Fibroblast of the aortic adventitia (primary cell): ENCODE data around the gene BPIFB4. TPM values are rescaled to one million over a fixed set of nuclear protein-coding genes. Genes with fewer than 3 reads are reported as not detected.

Source experiments
- DNase-seq: peaks from one replicate; pipeline ENCODE4 v3.0.0-alpha.2; 2010; ENCODE audit warnings: low read depth
- H3K4me3 ChIP-seq: 2 replicates; pipeline ENCODE4 v1.5.1; 2011; ENCODE audit warnings: low read depth, mild to moderate bottlenecking, control low read depth, low read length, moderate library complexity
- total RNA-seq: library from RNA; depleted of rRNA; stranded (reverse); fragments of >200 nt; gene quantifications from 2 replicates; pipeline ENCODE4 v1.2.3, GENCODE V29; 2012; ENCODE audit warnings: low replicate concordance
- TF ChIP-seq, protein P1 (sequence below): IDR thresholded peaks from 2 replicates; pipeline ENCODE4 v1.5.1; 2011; ENCODE audit warnings: mild to moderate bottlenecking, low read length, control low read depth, inconsistent platforms; ENCODE audit not compliant: insufficient read depth

Gene BPIFB4
- total RNA-seq, 1 donor = not detected

DNA sequence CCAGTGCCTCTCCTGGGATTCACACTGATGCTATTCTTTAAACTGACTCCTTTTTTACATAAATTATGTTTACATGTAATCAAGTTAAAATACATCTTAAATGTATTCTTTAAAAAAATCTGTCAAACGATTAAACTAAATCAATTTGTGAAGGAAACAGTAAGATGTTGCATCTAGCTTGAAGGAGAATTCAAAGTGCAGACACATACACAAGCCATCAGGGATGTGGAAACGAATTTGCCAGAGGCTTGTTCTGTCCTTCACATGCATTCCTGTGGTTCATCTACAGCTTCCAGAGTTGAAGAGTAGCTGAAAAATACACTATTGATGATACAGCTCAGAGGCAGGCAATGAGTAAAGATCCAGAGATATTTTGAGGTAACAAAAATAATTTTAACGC, 33.0 kb upstream of the BPIFB4 start:
- DNase-seq = no peak
- TF ChIP-seq, protein P1, sequence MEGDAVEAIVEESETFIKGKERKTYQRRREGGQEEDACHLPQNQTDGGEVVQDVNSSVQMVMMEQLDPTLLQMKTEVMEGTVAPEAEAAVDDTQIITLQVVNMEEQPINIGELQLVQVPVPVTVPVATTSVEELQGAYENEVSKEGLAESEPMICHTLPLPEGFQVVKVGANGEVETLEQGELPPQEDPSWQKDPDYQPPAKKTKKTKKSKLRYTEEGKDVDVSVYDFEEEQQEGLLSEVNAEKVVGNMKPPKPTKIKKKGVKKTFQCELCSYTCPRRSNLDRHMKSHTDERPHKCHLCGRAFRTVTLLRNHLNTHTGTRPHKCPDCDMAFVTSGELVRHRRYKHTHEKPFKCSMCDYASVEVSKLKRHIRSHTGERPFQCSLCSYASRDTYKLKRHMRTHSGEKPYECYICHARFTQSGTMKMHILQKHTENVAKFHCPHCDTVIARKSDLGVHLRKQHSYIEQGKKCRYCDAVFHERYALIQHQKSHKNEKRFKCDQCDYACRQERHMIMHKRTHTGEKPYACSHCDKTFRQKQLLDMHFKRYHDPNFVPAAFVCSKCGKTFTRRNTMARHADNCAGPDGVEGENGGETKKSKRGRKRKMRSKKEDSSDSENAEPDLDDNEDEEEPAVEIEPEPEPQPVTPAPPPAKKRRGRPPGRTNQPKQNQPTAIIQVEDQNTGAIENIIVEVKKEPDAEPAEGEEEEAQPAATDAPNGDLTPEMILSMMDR = no peak
- H3K4me3 ChIP-seq = no peak overlapping the region

DNA sequence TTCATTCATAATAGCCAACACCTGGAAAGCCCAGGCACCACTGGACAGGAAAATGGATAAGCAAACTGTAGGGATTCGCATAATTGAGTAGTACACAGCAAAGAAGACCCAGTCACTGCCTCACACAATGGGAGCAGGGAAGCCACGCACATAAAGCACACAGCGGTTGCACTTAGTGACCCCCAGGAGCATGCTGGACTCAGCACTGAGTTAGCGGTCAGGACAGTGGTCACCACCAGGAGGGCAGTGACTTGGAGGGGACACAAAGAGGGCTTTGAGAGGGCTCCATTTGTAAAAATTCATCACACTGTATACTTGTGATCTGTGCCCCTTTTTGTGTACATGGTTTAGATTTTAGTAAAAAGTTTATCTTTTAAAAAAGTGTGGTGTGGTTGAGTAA, 28.1 kb upstream of the BPIFB4 start:
- TF ChIP-seq, protein P1 = no peak
- no peak overlapping the region for H3K4me3 ChIP-seq
- DNase-seq = no peak

DNA sequence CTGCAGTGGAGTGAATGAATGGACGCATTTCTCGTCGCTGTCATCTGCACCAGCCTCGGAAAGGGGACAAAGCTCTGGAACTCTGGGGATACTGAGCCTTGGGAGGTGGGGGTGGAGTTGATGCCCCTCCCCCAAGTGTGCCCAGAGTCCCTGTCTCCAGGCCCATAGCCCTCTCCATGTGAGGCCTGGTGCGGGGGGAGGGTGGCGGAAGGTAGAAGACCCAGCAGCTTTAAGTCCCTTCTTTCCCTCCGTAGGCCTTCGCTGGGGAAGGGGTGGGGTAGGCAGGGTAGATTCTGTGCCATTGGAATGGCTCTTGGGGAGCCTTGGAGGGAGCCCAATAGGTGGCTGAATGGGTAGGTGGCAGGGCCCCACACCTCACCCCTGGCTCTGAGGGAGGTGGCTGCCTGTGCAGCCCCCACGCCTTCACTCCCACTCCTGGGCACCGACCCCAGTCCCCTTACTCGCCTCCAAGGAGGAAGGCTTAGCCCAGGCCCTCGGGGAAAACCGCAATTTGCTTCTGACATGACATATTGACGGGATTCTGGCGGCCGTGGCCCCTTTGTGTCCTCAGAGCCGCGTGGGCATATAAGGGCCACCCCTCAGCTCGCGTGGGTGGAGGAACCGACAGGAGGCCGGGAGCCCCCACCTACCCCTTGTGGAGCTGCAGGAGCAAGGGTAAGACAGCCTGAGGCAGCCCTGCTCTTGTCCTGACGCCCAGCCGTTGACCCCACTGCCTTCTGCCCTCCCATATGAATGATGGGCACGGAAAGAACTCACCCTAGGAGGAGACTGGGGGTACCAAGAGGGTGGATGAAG, 25.9 kb upstream of the BPIFB4 start, which contains the start of gene BPIFB3:
Gene BPIFB3 (plus strand): TSS at position 613 of the 816 bp plus-strand sequence. CDS start 1,533 bp downstream, outside the sequence.
- no peak within 1 kb of the TSS for H3K4me3 ChIP-seq
- no peak for DNase-seq
- TF ChIP-seq, protein P1 = no peak

DNA sequence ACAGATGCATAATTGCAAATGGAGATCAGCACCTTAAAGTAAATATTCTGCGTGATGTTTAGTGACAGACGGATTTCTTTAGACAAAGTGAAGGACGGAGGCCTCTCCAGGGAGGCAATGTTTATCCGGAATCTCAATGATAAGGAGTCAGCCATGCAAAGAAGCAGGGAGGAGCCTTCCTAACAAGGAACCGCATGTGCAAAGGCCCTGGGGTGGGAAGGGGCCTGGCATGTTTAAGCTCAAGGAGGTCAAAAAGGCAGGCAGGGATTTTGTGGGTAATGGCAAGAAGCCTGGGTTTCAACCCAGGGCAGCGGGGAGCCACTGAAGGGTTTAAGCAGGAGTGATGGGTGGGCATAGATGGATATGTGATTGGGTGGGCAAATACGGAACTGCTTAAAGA, 25.1 kb upstream of the BPIFB4 start:
- DNase-seq = no peak
- TF ChIP-seq, protein P1 = no peak
- H3K4me3 ChIP-seq = no peak overlapping the region

DNA sequence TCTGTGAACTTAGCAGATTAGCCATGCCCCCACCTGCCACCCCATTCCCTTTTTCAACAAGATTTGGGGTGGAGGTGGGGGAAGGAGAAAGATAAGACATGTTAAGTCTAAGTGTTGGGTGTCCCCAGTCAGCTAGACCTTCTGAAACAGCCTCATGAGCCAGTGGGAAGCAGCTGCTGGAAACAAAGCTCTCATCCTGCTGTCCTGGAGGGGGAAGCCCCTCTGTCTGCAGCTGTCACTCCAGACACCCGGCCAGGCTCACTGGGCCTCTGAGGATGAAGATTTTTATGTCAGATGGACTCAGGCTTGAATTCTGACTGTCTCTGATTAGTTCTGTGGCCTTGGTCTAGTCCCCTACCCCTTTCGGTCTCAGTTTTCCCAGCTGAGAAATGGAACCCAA, 24.7 kb upstream of the BPIFB4 start:
- DNase-seq = no peak
- TF ChIP-seq, protein P1 = no peak

DNA sequence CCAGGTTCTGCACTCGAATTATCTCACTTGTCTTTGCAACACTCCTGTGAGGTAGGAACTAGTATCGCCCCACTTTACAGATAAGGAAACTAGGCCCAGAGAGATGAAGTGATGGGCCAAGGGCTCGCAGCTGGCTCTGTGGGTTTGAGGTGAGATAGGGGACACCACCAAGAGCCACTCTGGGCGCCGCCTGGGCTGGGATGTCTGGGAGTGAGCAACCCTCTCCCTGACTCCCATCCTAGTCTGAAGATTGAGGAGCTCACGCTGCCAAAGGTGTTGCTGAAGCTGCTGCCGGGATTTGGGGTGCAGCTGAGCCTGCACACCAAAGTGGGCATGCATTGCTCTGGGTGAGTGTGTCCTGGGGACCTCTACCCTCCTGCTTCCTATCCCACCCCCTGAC, 20.3 kb upstream of the BPIFB4 start:
- DNase-seq = no peak

More for the DNA sequence above, 24.7 kb upstream of the BPIFB4 start:
- no peak overlapping the region for H3K4me3 ChIP-seq

More for the DNA sequence above, 20.3 kb upstream of the BPIFB4 start:
- TF ChIP-seq, protein P1 = no peak
- no peak overlapping the region for H3K4me3 ChIP-seq
